ENCODE measurements around the gene ASMTL. TPM values are rescaled to one million over a fixed set of nuclear protein-coding genes. Genes with fewer than 3 reads are reported as not detected.
A peak's percentile ranks its signal among the peaks of the same experiment; 100 is the strongest.

The ASMTL gene
- total and polyA plus RNA-seq, 2 of the 13 experiments (the other 11 are each of a cell fraction or from before 2014, with no cell fraction given) = 5.6 to 16.3 TPM

DNA sequence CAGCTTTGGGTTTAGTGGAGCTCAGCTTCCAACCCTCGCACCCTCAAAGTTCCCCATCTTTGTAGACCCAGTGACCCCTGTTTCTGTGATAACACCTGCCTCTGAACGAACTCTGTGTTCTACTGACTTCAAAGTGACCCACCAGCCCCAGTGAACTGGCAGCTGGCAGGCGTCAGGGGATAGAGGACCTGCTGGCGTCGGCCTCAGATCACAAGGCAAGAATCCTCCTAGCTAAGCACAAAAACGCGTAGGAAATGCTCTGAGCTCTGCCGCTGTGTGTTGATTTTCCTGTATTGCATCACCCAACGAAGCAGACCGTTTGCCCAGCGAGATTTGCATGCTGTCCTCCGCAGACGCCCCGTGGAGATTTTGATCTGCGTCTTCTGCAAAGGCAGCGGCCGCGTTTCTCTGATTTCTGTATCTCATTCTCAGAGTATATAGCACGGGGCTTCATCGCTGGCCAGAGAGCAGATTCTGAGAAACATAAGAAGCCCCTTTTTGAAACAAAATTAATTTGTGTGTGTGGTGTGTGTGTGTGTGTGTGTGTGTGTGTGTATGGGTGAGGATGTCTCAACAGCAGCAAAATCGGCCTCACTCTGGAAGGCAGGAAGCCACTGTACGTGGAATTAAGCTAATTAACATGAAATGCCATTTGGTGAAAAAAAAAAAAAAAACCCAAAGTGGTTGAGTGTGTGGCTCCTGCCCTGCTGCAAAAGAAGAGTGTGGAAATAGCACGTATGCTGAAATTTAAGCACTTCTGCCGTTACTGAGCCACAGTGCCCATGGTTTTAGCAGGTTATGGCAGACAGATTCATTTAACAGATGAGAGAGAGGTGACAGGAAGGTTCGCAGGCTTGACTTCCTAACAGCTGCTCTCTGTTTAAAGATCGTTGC is 29.2 kb upstream of the ASMTL start (continued):
- TF ChIP-seq, protein P1, sequence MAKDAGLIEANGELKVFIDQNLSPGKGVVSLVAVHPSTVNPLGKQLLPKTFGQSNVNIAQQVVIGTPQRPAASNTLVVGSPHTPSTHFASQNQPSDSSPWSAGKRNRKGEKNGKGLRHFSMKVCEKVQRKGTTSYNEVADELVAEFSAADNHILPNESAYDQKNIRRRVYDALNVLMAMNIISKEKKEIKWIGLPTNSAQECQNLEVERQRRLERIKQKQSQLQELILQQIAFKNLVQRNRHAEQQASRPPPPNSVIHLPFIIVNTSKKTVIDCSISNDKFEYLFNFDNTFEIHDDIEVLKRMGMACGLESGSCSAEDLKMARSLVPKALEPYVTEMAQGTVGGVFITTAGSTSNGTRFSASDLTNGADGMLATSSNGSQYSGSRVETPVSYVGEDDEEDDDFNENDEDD (CRISPR knock-in tag; IDR thresholded peaks at IDR 0.05; ENCODE audit: borderline replicate concordance) = peak; percentile 31; the same call in 1 of the 2 replicates
- TF ChIP-seq ARNTL (CRISPR knock-in tag; IDR thresholded peaks at IDR 0.05) = peak; percentile 64; the same call in 1 of the 2 replicates
- TF ChIP-seq MTF1 (CRISPR knock-in tag; IDR thresholded peaks at IDR 0.05) = no peak
- TF ChIP-seq SMARCC2 (IDR thresholded peaks at IDR 0.05) = no peak
- no peak for TF ChIP-seq TCF7L2 (IDR thresholded peaks at IDR 0.05; ENCODE audit: low read depth, low read length)
- TF ChIP-seq, protein P2, sequence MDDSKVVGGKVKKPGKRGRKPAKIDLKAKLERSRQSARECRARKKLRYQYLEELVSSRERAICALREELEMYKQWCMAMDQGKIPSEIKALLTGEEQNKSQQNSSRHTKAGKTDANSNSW (CRISPR knock-in tag; IDR thresholded peaks at IDR 0.05; ENCODE audit: borderline replicate concordance) = no peak
- TF ChIP-seq HOXA7 (CRISPR knock-in tag; IDR thresholded peaks at IDR 0.05) = no peak
- TF ChIP-seq ZNF564 (CRISPR knock-in tag; IDR thresholded peaks at IDR 0.05) = no peak; the same call in 1 of the 2 replicates
- peak; percentile 73; the same call in 1 of the 2 replicates for TF ChIP-seq KMT2B (CRISPR knock-in tag; IDR thresholded peaks at IDR 0.05)
- TF ChIP-seq ZNF326 (CRISPR knock-in tag; IDR thresholded peaks at IDR 0.05; ENCODE audit: borderline replicate concordance) = no peak
- peak; percentile 60; the same call in 1 of the 2 replicates for TF ChIP-seq ZBTB21 (CRISPR knock-in tag; IDR thresholded peaks at IDR 0.05)
- no peak for TF ChIP-seq ZNF329 (CRISPR knock-in tag; IDR thresholded peaks at IDR 0.05; ENCODE audit: low read depth)
- TF ChIP-seq ZNF672 (CRISPR knock-in tag; IDR thresholded peaks at IDR 0.05) = no peak
- TF ChIP-seq, protein P3, sequence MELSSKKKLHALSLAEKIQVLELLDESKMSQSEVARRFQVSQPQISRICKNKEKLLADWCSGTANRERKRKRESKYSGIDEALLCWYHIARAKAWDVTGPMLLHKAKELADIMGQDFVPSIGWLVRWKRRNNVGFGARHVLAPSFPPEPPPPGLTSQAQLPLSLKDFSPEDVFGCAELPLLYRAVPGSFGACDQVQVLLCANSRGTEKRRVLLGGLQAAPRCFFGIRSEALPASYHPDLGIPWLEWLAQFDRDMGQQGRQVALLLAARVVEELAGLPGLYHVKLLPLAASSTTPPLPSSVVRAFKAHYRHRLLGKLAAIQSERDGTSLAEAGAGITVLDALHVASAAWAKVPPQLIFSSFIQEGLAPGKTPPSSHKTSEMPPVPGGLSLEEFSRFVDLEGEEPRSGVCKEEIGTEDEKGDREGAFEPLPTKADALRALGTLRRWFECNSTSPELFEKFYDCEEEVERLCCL (CRISPR knock-in tag; IDR thresholded peaks at IDR 0.05; ENCODE audit: borderline replicate concordance) = no peak
- no peak for TF ChIP-seq SIX1 (CRISPR knock-in tag; IDR thresholded peaks at IDR 0.05; ENCODE audit: borderline replicate concordance)
- TF ChIP-seq HNRNPL (IDR thresholded peaks at IDR 0.05; ENCODE audit: low read depth, low read length) = no peak
- no peak for TF ChIP-seq MZF1 (CRISPR knock-in tag; IDR thresholded peaks at IDR 0.05; ENCODE audit: borderline replicate concordance)
- TF ChIP-seq ZBTB42 (CRISPR knock-in tag; IDR thresholded peaks at IDR 0.05) = no peak
- no peak; the same call in 1 of the 2 replicates for TF ChIP-seq NRL (CRISPR knock-in tag; IDR thresholded peaks at IDR 0.05; ENCODE audit: borderline replicate concordance)
- 0 out of 2 replicates have a peak, but pooled peaks have one; percentile 25 for TF ChIP-seq ZNF337 (CRISPR knock-in tag; IDR thresholded peaks at IDR 0.05; ENCODE audit: borderline replicate concordance, low read depth)
- TF ChIP-seq, protein P4, sequence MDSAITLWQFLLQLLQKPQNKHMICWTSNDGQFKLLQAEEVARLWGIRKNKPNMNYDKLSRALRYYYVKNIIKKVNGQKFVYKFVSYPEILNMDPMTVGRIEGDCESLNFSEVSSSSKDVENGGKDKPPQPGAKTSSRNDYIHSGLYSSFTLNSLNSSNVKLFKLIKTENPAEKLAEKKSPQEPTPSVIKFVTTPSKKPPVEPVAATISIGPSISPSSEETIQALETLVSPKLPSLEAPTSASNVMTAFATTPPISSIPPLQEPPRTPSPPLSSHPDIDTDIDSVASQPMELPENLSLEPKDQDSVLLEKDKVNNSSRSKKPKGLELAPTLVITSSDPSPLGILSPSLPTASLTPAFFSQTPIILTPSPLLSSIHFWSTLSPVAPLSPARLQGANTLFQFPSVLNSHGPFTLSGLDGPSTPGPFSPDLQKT (CRISPR knock-in tag; IDR thresholded peaks at IDR 0.05; ENCODE audit: borderline replicate concordance) = no peak
- TF ChIP-seq, protein P5, sequence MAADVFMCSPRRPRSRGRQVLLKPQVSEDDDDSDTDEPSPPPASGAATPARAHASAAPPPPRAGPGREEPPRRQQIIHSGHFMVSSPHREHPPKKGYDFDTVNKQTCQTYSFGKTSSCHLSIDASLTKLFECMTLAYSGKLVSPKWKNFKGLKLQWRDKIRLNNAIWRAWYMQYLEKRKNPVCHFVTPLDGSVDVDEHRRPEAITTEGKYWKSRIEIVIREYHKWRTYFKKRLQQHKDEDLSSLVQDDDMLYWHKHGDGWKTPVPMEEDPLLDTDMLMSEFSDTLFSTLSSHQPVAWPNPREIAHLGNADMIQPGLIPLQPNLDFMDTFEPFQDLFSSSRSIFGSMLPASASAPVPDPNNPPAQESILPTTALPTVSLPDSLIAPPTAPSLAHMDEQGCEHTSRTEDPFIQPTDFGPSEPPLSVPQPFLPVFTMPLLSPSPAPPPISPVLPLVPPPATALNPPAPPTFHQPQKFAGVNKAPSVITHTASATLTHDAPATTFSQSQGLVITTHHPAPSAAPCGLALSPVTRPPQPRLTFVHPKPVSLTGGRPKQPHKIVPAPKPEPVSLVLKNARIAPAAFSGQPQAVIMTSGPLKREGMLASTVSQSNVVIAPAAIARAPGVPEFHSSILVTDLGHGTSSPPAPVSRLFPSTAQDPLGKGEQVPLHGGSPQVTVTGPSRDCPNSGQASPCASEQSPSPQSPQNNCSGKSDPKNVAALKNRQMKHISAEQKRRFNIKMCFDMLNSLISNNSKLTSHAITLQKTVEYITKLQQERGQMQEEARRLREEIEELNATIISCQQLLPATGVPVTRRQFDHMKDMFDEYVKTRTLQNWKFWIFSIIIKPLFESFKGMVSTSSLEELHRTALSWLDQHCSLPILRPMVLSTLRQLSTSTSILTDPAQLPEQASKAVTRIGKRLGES (CRISPR knock-in tag; IDR thresholded peaks at IDR 0.05; ENCODE audit: borderline replicate concordance) = no peak
- TF ChIP-seq ZSCAN31 (CRISPR knock-in tag; IDR thresholded peaks at IDR 0.05; ENCODE audit: low read depth) = peak; percentile 35; the same call in 1 of the 2 replicates
